HEK293T (cell line): Measurements from ENCODE around the gene TARS3.
A peak's percentile ranks its signal among the peaks of the same experiment; 100 is the strongest.
"Not testable (repeated sequence)": the region's sequence is repeated elsewhere in the genome, so short reads cannot be mapped to it uniquely, and the experiment has no call there.

Experiments
- CTCF ChIA-PET: fragments of 350-600 bp; formaldehyde crosslinking; extraction: SDS; loops from one replicate; lab custom pipeline; 2021; ENCODE audit warnings: antibody characterized with exemption, inconsistent platforms; lab: Yijun Ruan, JAX
- POLR2A ChIA-PET: fragments of 350-600 bp; formaldehyde crosslinking; extraction: SDS; loops from one replicate; lab custom pipeline; 2020; ENCODE audit warnings: antibody characterized with exemption, inconsistent platforms; lab: Yijun Ruan, JAX
- DNase-seq: peaks from one replicate; pipeline ENCODE4 v3.0.0; 2012; ENCODE audit warnings: mixed read lengths; ENCODE audit errors: extremely low spot score
- ARNT ChIP-seq: fragments of 450-650 bp; IDR thresholded peaks from 2 replicates; pipeline ENCODE4 v1.6.1; 2017; ENCODE audit warnings: mild to moderate bottlenecking
- BHLHE40 ChIP-seq: fragments of 450-650 bp; IDR thresholded peaks from 2 replicates; pipeline ENCODE4 v1.6.1; 2016; ENCODE audit warnings: mild to moderate bottlenecking, moderate library complexity, borderline replicate concordance
- CTBP1 ChIP-seq: fragments of 450-650 bp; IDR thresholded peaks from 2 replicates; pipeline ENCODE4 v1.6.1; 2016; ENCODE audit warnings: borderline replicate concordance
- ELF4 ChIP-seq: fragments of 450-650 bp; IDR thresholded peaks from 2 replicates; pipeline ENCODE4 v1.6.1; 2017; ENCODE audit warnings: antibody characterized with exemption
- FOXA1 ChIP-seq: fragments of 450-650 bp; IDR thresholded peaks from 2 replicates; pipeline ENCODE4 v1.6.1; 2016; ENCODE audit warnings: mild to moderate bottlenecking
- FOXK2 ChIP-seq: fragments of 450-650 bp; IDR thresholded peaks from 2 replicates; pipeline ENCODE4 v1.6.1; 2016; ENCODE audit warnings: mild to moderate bottlenecking
- FOXM1 ChIP-seq: fragments of 450-650 bp; IDR thresholded peaks from 2 replicates; pipeline ENCODE4 v1.6.1; 2017; ENCODE audit warnings: mild to moderate bottlenecking, borderline replicate concordance
- HDGF ChIP-seq: fragments of 450-650 bp; IDR thresholded peaks from 2 replicates; pipeline ENCODE4 v1.6.1; 2017; ENCODE audit warnings: antibody characterized with exemption, borderline replicate concordance
- L3MBTL2 ChIP-seq: fragments of 450-650 bp; conservative IDR thresholded peaks from 2 replicates; pipeline ENCODE4 v1.6.1; 2016; ENCODE audit warnings: mild to moderate bottlenecking
- LEF1 ChIP-seq: fragments of 450-650 bp; IDR thresholded peaks from 2 replicates; pipeline ENCODE4 v1.6.1; 2017; ENCODE audit warnings: mild to moderate bottlenecking, borderline replicate concordance
- NFRKB ChIP-seq: fragments of 450-650 bp; IDR thresholded peaks from 2 replicates; pipeline ENCODE4 v1.6.1; 2016; ENCODE audit warnings: mild to moderate bottlenecking, moderate library complexity
- PKNOX1 ChIP-seq: fragments of 450-650 bp; IDR thresholded peaks from 2 replicates; pipeline ENCODE4 v1.6.1; 2016
- SP1 ChIP-seq: fragments of 450-650 bp; IDR thresholded peaks from 2 replicates; pipeline ENCODE4 v1.6.1; 2017
- SUZ12 ChIP-seq: fragments of 450-650 bp; IDR thresholded peaks from 2 replicates; pipeline ENCODE4 v1.6.1; 2016; ENCODE audit warnings: mild to moderate bottlenecking
- TARDBP ChIP-seq: fragments of 450-650 bp; IDR thresholded peaks from 2 replicates; pipeline ENCODE4 v1.6.1; 2016
- ZNF384 ChIP-seq: fragments of 450-650 bp; IDR thresholded peaks from 2 replicates; pipeline ENCODE4 v1.6.1; 2016

TARS3 gene

DNA sequence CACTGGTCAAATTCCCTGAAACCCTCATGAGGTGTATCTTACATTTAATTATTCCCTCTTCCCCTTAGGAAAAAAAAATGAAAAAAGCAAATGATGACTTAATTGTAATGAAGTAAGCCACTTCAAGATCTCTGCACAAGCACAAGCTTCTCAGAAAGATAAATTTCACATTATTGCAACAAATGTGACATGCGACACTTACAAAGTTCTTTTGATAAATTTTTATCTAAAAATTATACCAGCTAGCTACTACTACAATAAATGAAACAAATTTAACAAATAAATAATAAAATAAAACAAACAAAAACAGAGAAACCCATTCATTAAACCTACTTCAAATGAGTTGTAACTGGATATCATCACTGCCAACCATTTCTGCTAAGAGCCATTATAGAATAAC lies 62.1 kb downstream of the TARS3 start:
- ChIA-PET CTCF (no interaction called here), POLR2A (interaction anchor here (0.9 kb wide), 1 partner anchor 9 kb away, joined by 3 read pairs; no protein-coding TSS in a partner anchor)
- no peak for TF ChIP-seq NFRKB
- TF ChIP-seq LEF1, result no peak
- no peak for TF ChIP-seq BHLHE40
- TF ChIP-seq FOXM1, result no peak
- no peak for TF ChIP-seq ARNT
- DNase-seq, result no peak

DNA sequence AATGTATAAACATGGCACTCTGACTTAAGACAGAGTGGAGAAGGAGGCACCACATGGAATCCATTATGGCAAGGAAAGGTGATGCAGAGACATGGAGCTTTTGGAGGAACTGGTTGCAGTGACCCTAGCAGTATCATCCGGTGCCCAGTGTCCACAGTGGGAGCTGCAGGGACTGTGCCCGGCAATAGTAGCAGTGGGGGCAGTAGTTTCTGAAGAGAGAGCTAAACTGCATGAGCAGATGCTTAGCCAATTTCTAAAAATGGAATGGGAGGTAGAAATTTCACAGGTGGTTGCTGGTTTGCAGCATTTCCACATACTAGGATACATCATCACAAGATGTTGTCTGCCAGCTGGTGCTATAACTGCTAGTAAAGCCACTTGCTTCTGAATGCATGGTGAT lies 64.3 kb downstream of the TARS3 start:
- ChIA-PET CTCF (no interaction called here), POLR2A (no interaction called here)
- no peak for DNase-seq
- no peak for TF ChIP-seq ARNT
- TF ChIP-seq TARDBP, result no peak
- TF ChIP-seq NFRKB, result no peak
- no peak for TF ChIP-seq FOXA1
- TF ChIP-seq HDGF, result no peak
- no peak for TF ChIP-seq PKNOX1
- TF ChIP-seq SUZ12, result no peak
- TF ChIP-seq FOXM1, result no peak
- TF ChIP-seq CTBP1, result no peak
- TF ChIP-seq ZNF384, result no peak
- TF ChIP-seq FOXK2, result no peak

DNA sequence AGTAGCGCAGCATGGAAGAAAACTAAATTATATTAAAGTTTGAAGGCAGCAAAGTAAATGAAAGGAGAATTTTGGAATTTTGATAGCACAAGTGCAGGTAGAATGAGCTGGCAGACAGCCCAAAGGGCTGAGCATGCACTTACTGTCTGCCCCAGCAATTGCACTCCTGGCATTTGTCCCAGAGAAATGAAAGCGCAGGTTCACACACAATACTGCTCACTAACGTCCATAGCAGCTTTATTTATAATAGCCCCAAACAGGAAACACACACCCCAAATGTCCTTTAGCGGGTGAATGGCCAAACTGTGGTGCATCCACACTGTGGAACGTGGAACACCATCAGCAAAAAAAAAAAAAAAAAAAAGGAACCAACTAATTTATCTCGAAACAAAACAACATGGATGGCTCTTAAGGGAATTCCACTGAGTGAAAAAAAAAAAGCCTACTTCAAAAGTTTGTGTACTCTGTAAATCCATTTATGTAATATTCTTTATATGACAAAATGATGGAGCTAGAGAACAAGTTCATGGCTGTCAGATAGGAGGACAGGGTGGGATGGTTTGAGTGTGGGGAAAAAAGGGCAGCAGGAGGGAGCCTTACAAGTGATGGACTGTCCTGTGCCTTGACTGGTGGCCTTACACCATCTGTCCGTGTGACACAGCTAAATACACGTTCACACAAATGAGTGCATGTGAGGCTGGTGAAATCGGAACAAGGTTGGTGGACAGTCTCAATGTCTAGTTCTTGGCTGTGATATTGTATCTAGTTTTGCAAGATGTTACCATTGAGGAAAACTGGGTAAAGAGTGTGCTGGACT lies 66.1 kb downstream of the TARS3 start:
- TF ChIP-seq FOXA1, result no peak
- 0 out of 2 replicates have a peak, but pooled peaks have one; percentile 38 for TF ChIP-seq ZNF384
- ChIA-PET CTCF (interaction anchor here (0.6 to 0.7 kb wide), 2 partner anchors 147 to 682 kb away, joined by 3 to 4 read pairs; no protein-coding TSS in a partner anchor), POLR2A (no interaction called here)
- DNase-seq, result no peak

GRCh38 chr15:101657171-101657570 lies 67.1 kb downstream of the TARS3 start:
- no peak for TF ChIP-seq CTBP1
- no peak for TF ChIP-seq TARDBP
- no peak for TF ChIP-seq NFRKB
- no peak for TF ChIP-seq FOXM1
- no peak for TF ChIP-seq FOXK2
- TF ChIP-seq LEF1, result no peak
- no peak for TF ChIP-seq PKNOX1
- no peak for TF ChIP-seq HDGF
- TF ChIP-seq ARNT, result no peak
- TF ChIP-seq BHLHE40, result no peak
- TF ChIP-seq L3MBTL2, result no peak
- TF ChIP-seq ELF4, result no peak
- TF ChIP-seq SUZ12, result no peak
- no peak for TF ChIP-seq SP1
- no peak for TF ChIP-seq ZNF384
- TF ChIP-seq FOXA1, result no peak
- DNase-seq, result no peak
- ChIA-PET CTCF (no interaction called here), POLR2A (no interaction called here)

DNA sequence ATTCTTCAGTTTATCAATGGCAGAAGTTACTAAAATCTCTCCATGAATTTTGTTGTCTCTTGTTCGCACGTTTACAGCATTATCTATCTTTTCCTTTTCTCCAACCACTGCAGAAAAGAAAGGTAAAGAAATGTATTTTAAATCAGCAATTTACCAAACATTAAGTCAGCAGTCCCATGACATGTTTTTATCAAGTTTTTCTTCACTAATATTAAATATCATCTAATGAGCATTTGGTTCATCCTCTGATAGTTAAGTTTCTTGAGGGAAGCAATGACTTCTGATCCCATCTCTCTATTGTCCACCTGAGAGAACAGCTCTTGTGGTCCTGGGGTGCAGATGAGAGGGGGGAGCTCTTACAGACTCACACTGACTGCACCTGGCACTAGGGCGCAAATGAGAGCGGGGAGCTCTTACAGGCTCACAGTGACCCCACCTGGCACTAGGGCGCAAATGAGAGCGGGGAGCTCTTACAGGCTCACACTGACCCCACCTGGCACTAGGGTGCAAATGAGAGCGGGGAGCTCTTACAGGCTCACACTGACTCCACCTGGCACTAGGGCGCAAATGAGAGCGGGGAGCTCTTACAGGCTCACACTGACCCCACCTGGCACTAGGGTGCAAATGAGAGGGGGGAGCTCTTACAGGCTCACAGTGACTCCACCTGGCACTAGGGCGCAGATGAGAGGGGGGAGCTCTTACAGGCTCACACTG lies 69.5 kb downstream of the TARS3 start:
- ChIA-PET CTCF (interaction anchor here (1.2 to 1.7 kb wide), 3 partner anchors 13 to 83 kb away, joined by 4 to 6 read pairs (median 4); no protein-coding TSS in a partner anchor), POLR2A (interaction anchor here (0.9 kb wide), 1 partner anchor 166 kb away, joined by 3 read pairs; no protein-coding TSS in a partner anchor)
- DNase-seq, result not testable (repeated sequence)

- CTCF ChIA-PET, result interaction anchor here (1.2 to 1.7 kb wide), 2 partner anchors 12 to 13 kb away, joined by 4 to 6 read pairs; no protein-coding TSS in a partner anchor
- no peak for DNase-seq
- no peak for TF ChIP-seq ZNF384
- no peak for TF ChIP-seq FOXM1
- TF ChIP-seq NFRKB, result no peak
- TF ChIP-seq PKNOX1, result no peak
- TF ChIP-seq ELF4, result no peak
- TF ChIP-seq LEF1, result no peak
- TF ChIP-seq CTBP1, result no peak
- POLR2A ChIA-PET, result interaction anchor here (1.4 to 2.8 kb wide), 2 partner anchors 13 to 70 kb away, joined by 4 to 11 read pairs; partner anchors contain the start of gene TARS3
Observed at GRCh38 chr15:101654171-101654570, 70.1 kb downstream of the TARS3 start.
